SK-N-SH (cell line): ENCODE measurements around the gene RNF166.

Experiments used
- SMC3 ChIP-seq: IDR thresholded peaks from 2 replicates; pipeline ENCODE4 v1.6.1; 2012; ENCODE audit warnings: low read depth, low read length, improper control_type of control experiment
- TEAD4 ChIP-seq: IDR thresholded peaks from 2 replicates; pipeline ENCODE4 v1.4.0; 2012; ENCODE audit warnings: mild to moderate bottlenecking, borderline replicate concordance; ENCODE audit not compliant: insufficient read depth
- TF ChIP-seq, protein P1 (sequence below): fragments of 200-600 bp; sonication (generic); IDR thresholded peaks from 2 replicates; pipeline ENCODE4 v1.6.1; 2017; ENCODE audit warnings: antibody characterized with exemption, mild to moderate bottlenecking, moderate library complexity

DNA sequence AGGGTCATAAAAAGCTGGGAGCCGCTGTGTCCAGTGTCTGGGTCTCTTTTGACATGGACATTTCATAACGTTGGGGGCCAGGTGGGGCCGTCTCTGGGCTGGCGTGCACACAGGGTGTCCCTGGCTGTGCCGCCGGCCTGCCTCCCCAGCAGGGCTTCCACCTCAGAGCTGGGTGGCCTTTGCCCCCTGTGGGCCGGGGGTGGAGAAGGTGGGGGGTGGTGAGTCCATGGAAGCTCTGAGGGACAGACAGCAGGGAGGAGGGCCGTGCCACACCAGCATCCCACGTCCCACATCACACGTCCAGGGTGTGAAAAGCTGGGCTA lies 19.0 kb downstream of the RNF166 start:
- TF ChIP-seq, protein P1, sequence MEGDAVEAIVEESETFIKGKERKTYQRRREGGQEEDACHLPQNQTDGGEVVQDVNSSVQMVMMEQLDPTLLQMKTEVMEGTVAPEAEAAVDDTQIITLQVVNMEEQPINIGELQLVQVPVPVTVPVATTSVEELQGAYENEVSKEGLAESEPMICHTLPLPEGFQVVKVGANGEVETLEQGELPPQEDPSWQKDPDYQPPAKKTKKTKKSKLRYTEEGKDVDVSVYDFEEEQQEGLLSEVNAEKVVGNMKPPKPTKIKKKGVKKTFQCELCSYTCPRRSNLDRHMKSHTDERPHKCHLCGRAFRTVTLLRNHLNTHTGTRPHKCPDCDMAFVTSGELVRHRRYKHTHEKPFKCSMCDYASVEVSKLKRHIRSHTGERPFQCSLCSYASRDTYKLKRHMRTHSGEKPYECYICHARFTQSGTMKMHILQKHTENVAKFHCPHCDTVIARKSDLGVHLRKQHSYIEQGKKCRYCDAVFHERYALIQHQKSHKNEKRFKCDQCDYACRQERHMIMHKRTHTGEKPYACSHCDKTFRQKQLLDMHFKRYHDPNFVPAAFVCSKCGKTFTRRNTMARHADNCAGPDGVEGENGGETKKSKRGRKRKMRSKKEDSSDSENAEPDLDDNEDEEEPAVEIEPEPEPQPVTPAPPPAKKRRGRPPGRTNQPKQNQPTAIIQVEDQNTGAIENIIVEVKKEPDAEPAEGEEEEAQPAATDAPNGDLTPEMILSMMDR = no peak
- TF ChIP-seq SMC3 = no peak
- no peak for TF ChIP-seq TEAD4
